Fibroblast of upper back skin (primary cell): Measurements from ENCODE around the gene PTP4A1.
"Not testable (repeated sequence)": the region's sequence is repeated elsewhere in the genome, so short reads cannot be mapped to it uniquely, and the experiment has no call there.

Source experiments
- DNase-seq: peaks from one replicate; pipeline ENCODE4 v3.0.0-alpha.2; 2013

Gene PTP4A1

DNA sequence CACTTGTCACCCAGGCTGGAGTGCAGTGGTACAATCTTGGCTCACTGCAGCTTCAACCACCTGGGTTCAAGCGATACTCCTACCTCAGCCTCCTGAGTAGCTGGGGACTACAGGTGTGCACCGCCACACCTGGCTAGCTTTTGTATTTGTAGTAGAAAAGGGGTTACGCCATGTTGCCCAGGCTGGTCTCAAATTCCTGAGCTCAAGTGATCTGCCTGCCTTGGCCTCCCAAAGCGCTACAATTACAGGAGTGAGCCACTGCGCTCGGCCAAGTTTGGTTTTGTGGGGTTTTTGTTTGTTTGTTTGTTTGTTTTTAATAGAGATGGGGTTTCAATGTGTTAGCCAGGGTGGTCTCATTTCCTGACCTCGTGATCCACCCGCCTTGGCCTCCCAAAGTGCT lies 12.3 kb downstream of the PTP4A1 start:
- DNase-seq, result no peak

- not testable (repeated sequence) for DNase-seq
These were observed 13.4 kb downstream of the PTP4A1 start for GRCh38 chr6:63585652-63586051.

DNA sequence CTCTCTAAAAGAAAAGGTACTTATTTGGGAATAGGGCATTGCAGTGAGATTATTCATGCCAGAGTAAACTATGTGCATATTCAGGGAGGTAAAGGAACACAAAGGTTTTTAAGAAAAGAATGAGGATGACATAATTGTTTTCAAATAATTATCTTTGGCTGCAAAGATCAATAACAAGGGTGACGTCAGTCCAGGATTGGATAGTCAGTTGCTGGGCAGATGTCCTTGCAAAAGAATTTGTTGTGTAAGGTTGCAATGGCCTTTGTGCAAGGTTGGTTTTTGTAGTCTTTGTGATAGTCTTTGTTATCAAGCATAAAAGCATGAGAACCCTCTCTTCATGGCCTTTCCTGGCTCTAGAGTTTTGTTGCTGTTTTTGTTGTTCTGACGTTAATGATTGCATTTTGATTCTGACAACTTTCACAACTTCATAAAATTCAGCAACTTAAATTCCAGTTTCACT lies 17.7 kb downstream of the PTP4A1 start:
- DNase-seq, result no peak

GRCh38 chr6:63592886-63593285 lies 20.6 kb downstream of the PTP4A1 start:
- DNase-seq, result no peak

GRCh38 chr6:63597141-63598048 lies 25.1 kb downstream of the PTP4A1 start:
- DNase-seq, result peak; percentile 50

DNA sequence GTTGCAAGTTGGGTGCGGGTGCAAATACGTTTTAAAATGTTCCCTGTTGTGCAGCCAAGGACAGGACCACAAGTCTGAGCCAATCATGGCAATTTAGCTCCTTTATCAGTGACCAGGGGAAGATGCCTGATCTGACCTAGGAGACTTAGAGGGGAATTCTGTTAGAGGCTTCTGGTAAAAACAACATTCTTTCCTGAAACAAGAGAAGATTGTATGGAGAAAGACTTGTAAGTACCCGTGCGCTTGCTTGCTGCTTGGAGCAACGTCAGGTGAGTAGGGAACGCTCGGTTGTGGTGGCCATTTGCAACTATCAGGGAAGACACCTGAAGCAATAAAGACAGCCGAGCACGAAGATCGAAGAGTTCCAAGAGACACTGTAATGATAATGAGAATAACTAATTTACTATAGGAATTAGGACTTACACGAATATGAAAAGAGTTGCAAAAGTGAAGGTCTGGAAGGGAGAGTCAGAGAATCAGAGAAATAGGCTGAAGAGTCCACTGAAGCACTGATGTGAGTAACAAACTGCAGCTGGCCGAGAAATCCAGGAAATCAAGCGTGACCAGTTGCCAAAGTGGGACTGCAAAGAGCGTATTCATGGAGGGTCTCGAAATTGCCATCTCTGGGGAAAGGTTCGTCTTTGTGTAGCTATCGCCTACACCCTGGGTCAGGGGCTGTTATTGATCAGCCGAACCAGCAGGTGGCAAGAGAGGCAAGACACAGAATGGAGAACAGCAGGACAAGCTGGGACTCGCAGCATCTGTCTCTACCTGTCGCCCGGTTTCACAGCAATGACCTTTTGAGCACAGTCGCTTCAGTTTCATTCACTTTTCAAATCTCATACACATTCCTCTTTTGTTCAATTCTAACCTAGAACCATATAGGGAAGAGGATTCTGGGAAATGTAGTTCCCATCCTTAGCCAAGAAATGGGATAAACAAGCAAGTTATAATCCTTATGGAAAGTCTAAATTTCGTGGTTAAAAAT lies 26.1 kb downstream of the PTP4A1 start:
- DNase-seq, result peak; percentile 52

GRCh38 chr6:63599243-63599642 lies 27.0 kb downstream of the PTP4A1 start:
- DNase-seq, result no peak

- DNase-seq, result no peak
These were observed 27.9 kb downstream of the PTP4A1 start for GRCh38 chr6:63600136-63600535.

- DNase-seq, result no peak
These were observed 37.0 kb downstream of the PTP4A1 start for GRCh38 chr6:63609231-63609630.

DNA sequence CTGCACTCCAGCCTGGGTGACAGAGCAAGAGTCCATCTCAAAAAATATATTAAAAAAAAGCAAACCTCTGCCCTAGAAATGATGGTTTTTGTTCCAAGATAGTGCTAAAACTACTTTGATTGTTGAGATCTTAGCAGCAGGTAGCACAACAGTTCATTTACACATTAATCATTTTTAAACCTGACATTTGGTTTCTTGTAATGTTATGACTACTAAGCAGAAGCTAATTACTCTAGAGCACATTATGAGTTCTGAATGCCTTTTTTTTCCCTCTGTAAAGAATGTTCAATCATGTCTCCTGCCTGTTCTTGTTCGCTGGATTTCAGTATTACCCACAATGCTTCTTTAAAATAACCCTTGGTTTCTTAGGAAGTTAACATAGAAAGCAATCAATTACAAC lies 38.7 kb downstream of the PTP4A1 start:
- no peak for DNase-seq

GRCh38 chr6:63611560-63611959 lies 39.3 kb downstream of the PTP4A1 start:
- no peak for DNase-seq

DNA sequence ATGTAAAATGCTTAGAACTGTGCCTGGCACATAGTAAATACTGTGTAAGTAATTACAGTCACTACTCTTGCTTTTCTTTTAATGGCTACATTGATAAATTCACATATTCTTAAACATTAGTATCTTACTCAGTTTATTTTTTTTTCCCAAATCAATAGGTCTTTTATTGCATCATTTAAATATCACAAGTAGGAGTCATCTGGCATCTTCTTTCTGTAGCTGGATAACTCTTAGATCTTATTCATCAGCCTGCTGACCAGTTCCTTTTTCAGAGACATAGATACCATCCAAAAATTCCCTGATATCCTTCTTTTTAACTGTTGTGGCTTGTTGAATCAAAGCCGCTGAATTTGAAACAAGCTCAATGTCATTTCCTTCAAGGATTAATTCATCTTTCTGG lies 43.3 kb downstream of the PTP4A1 start:
- no peak for DNase-seq
